Loucy (cell line): ENCODE results near the gene EDEM2.
A peak's percentile ranks its signal among the peaks of the same experiment; 100 is the strongest.

Experiments
- H2AFZ ChIP-seq: fragments of 200-600 bp; sonication (generic); 2 replicates; pipeline ENCODE4 v1.6.0; 2016; ENCODE audit warnings: antibody characterized with exemption, mild to moderate bottlenecking, low read length, moderate library complexity
- H3F3A ChIP-seq: fragments of 200-600 bp; 2 replicates; pipeline ENCODE4 v1.6.0; 2016; ENCODE audit warnings: antibody characterized with exemption, low read depth, mild to moderate bottlenecking
- H3K27me3 ChIP-seq: fragments of 200-600 bp; sonication (generic); 2 replicates; pipeline ENCODE4 v1.6.1; 2014; ENCODE audit warnings: low read length, mild to moderate bottlenecking; ENCODE audit not compliant: insufficient read depth, poor library complexity, severe bottlenecking
- H3K36me3 ChIP-seq: fragments of 200-600 bp; sonication (generic); 2 replicates; pipeline ENCODE4 v1.6.1; 2016; ENCODE audit warnings: low read length; ENCODE audit not compliant: insufficient read depth
- H3K4me1 ChIP-seq: fragments of 200-600 bp; sonication (generic); 2 replicates; pipeline ENCODE4 v1.5.1; 2014; ENCODE audit warnings: low read length, mild to moderate bottlenecking; ENCODE audit not compliant: insufficient read depth, poor library complexity, severe bottlenecking
- H3K4me2 ChIP-seq: fragments of 200-600 bp; sonication (generic); 2 replicates; pipeline ENCODE4 v1.6.0; 2014; ENCODE audit warnings: antibody characterized with exemption, low read length, low read depth, mild to moderate bottlenecking; ENCODE audit not compliant: poor library complexity, severe bottlenecking
- H3K4me3 ChIP-seq: fragments of 200-600 bp; sonication (generic); 2 replicates; pipeline ENCODE4 v1.5.1; 2014; ENCODE audit warnings: low read length, mild to moderate bottlenecking, mixed read lengths; ENCODE audit not compliant: poor library complexity, severe bottlenecking
- H3K79me2 ChIP-seq: fragments of 200-600 bp; sonication (generic); 2 replicates; pipeline ENCODE4 v1.6.1; 2014; ENCODE audit warnings: low read length; ENCODE audit not compliant: insufficient read depth
- H3K9ac ChIP-seq: fragments of 200-600 bp; sonication (generic); 2 replicates; pipeline ENCODE4 v1.6.0; 2014; ENCODE audit warnings: mild to moderate bottlenecking, low read depth, low read length, moderate library complexity; ENCODE audit not compliant: poor library complexity, severe bottlenecking
- H3K9me2 ChIP-seq: fragments of 200-600 bp; sonication (generic); replicated peaks from 2 replicates; pipeline ENCODE4 v1.6.1; 2016; ENCODE audit warnings: low read depth, low read length, mixed read lengths
- H3K9me3 ChIP-seq: fragments of 200-600 bp; sonication (generic); 2 replicates; pipeline ENCODE4 v1.6.1; 2014; ENCODE audit warnings: mild to moderate bottlenecking, antibody characterized with exemption, low read length, low read depth; ENCODE audit not compliant: insufficient read depth
- H4K20me1 ChIP-seq: fragments of 200-600 bp; sonication (generic); 2 replicates; pipeline ENCODE4 v1.6.0; 2014; ENCODE audit warnings: antibody characterized with exemption, low read length, mild to moderate bottlenecking; ENCODE audit not compliant: insufficient read depth, poor library complexity, severe bottlenecking
- EZH2phosphoT487 ChIP-seq: fragments of 200-600 bp; IDR thresholded peaks from 2 replicates; pipeline ENCODE4 v1.6.1; 2018; ENCODE audit warnings: antibody characterized with exemption, mild to moderate bottlenecking, moderate library complexity, borderline replicate concordance
- TF ChIP-seq, protein P1 (sequence below): fragments of 200-600 bp; sonication (generic); conservative IDR thresholded peaks from 2 replicates; pipeline ENCODE4 v1.5.1; 2014; ENCODE audit warnings: mild to moderate bottlenecking, antibody characterized with exemption, low read length

EDEM2 gene

DNA sequence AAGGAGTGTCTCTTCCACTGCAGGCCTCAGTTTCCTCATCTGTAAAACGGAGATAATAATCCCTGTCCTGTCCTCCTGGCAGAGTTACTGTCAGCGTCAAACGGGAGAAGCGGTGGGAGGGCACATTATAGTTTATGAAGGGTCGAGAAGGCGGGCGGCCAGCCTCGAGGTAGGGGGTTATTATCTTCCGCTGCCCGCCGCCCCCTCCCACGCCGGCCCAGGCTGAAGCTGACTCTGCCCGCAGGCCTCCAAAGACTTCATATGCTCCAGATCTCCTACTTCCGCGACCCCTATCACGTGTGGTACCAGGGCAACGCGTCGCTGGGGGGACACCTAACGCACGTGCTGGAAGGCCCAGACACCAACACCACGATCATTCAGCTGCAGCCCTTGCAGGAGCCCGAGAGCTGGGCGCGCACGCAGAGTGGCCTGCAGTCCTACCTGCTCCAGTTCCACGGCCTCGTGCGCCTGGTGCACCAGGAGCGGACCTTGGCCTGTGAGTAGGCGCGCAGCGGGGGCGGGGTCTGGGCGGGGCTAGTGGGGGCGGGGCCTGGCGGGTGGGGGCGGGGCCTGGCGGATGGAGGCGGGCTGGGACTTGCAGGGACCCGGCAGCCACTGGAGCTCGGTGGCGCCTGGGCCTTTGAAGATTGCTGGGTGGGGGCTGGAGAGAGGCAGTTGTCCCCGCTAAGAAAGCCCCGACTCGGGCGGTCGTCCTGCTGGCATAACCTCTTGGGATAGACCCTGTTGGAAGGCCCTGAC lies 27.5 kb upstream of the EDEM2 start:
- TF ChIP-seq EZH2phosphoT487, result no peak
- TF ChIP-seq, protein P1, sequence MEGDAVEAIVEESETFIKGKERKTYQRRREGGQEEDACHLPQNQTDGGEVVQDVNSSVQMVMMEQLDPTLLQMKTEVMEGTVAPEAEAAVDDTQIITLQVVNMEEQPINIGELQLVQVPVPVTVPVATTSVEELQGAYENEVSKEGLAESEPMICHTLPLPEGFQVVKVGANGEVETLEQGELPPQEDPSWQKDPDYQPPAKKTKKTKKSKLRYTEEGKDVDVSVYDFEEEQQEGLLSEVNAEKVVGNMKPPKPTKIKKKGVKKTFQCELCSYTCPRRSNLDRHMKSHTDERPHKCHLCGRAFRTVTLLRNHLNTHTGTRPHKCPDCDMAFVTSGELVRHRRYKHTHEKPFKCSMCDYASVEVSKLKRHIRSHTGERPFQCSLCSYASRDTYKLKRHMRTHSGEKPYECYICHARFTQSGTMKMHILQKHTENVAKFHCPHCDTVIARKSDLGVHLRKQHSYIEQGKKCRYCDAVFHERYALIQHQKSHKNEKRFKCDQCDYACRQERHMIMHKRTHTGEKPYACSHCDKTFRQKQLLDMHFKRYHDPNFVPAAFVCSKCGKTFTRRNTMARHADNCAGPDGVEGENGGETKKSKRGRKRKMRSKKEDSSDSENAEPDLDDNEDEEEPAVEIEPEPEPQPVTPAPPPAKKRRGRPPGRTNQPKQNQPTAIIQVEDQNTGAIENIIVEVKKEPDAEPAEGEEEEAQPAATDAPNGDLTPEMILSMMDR, result no peak
- no peak overlapping the region for H2AFZ ChIP-seq

DNA sequence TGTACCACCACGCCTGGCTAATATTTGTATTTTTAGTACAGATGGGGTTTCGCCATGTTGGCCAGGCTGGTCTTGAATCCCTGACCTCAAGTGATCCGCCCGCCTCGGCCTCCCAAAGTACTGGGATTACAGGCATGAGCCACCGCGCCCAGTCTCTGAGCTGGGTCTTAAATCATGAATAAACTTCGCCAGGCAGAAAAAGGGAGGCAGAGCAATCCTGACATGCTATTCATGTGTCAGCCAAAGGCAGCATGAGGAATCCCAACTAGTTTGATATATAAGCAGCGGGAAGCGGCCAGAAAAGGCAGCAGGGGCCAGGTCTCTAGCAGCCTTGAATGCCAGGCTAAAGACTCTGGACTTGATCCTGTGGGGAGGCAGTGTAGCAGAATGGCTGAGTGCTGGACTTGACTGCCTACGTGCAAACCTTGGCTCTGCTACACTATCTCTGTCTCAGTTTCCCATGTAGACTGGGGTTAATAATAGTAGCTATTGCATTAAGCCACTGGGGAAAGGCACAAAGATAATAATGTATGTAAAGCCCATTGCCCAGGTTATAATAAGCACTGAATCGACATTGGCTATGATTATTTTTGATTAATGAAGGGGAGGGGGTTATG lies 26.5 kb upstream of the EDEM2 start:
- no peak overlapping the region for H3K4me2 ChIP-seq

More for the DNA sequence above, 27.5 kb upstream of the EDEM2 start:
- no peaks in the 10 kb centered on the region for H3F3A ChIP-seq
- H3K9ac ChIP-seq, result no peak overlapping the region
- no peaks in the 10 kb centered on the region for H3K79me2 ChIP-seq
- H3K36me3 ChIP-seq, result no peaks in the 10 kb centered on the region
- no peaks in the 10 kb centered on the region for H4K20me1 ChIP-seq
- peaks cover 14% of the 10 kb centered on the region for H3K4me1 ChIP-seq
- no peak overlapping the region for H3K4me3 ChIP-seq
- no peaks in the 10 kb centered on the region for H3K9me2 ChIP-seq
- H3K9me3 ChIP-seq, result no peaks in the 10 kb centered on the region
- H3K27me3 ChIP-seq, result no peaks in the 10 kb centered on the region
- H3K4me2 ChIP-seq, result no peak overlapping the region

DNA sequence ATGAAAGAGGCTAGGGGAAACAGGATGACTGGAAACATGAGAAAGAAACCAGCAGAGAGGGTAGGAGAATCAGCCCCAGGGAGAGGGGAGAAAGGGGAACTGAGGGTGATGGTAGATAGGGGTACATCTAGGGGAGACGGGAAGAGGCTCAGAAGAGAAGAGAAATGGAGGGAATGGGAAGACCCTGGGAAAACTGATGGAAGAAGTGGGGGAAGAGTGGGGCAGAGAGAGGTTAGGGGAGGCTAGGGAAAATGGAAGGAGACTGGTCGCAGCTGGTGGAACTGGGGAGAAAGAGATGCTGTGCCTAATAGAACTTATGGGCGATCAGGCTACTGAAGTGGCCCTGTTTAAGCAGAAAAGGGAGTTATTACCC lies 25.3 kb upstream of the EDEM2 start:
- Histone ChIP-seq H3K9ac (peak overlapping the region; percentile 53), H3K9me2 (no peaks in the 10 kb centered on the region), H3F3A (no peaks in the 10 kb centered on the region), H3K4me3 (peak overlapping the region; percentile 72), H3K4me1 (peaks cover 16% of the 10 kb centered on the region), H3K79me2 (no peaks in the 10 kb centered on the region), H3K9me3 (no peaks in the 10 kb centered on the region), H2AFZ (peak overlapping the region; percentile 96), H3K36me3 (no peaks in the 10 kb centered on the region), H3K4me2 (peak overlapping the region; percentile 82), H4K20me1 (no peaks in the 10 kb centered on the region), H3K27me3 (no peaks in the 10 kb centered on the region)
- no peak for TF ChIP-seq EZH2phosphoT487
- TF ChIP-seq, protein P1, result no peak

More for the DNA sequence above, 26.5 kb upstream of the EDEM2 start:
- no peaks in the 10 kb centered on the region for H3K27me3 ChIP-seq
- no peak overlapping the region for H3K4me3 ChIP-seq
- TF ChIP-seq EZH2phosphoT487, result no peak
- TF ChIP-seq, protein P1, result no peak
- no peaks in the 10 kb centered on the region for H4K20me1 ChIP-seq
- no peaks in the 10 kb centered on the region for H3K36me3 ChIP-seq
- H3K9me2 ChIP-seq, result no peaks in the 10 kb centered on the region
- no peaks in the 10 kb centered on the region for H3K9me3 ChIP-seq
- no peak overlapping the region for H3K9ac ChIP-seq
- no peaks in the 10 kb centered on the region for H3F3A ChIP-seq
- peaks cover 14% of the 10 kb centered on the region for H3K4me1 ChIP-seq
- H2AFZ ChIP-seq, result no peak overlapping the region
- H3K79me2 ChIP-seq, result no peaks in the 10 kb centered on the region
